Activated B cell treated with CpG ODN at 0.5 μM for 24 hours (primary cell): ENCODE measurements around the gene OR6J1. TPM values are rescaled to one million over a fixed set of nuclear protein-coding genes. Genes with fewer than 3 reads are reported as not detected.
"Not testable (repeated sequence)": the region's sequence is repeated elsewhere in the genome, so short reads cannot be mapped to it uniquely, and the experiment has no call there.

Experiments
- ATAC-seq: fragments of 200-7000 bp; cut with Tn5 transposase; one replicate; pipeline ENCODE4 v1.10.0; 2021; ENCODE audit warnings: low read depth, mild to moderate bottlenecking, moderate library complexity
- CTCF ChIA-PET: fragments of 350-600 bp; sonication (Branson Sonifier 250); formaldehyde crosslinking; loops from one replicate; lab custom pipeline; 2021; ENCODE audit warnings: antibody characterized with exemption; lab: Charles Lee
- POLR2A ChIA-PET: fragments of 350-600 bp; sonication (Branson Sonifier 250); formaldehyde crosslinking; loops from one replicate; lab custom pipeline; 2021; ENCODE audit warnings: antibody characterized with exemption; lab: Charles Lee
- DNase-seq: peaks from one replicate; pipeline ENCODE4 v3.0.0; 2022
- H3K27ac Mint-ChIP-seq: one replicate; pipeline ENCODE4 v1.8.0; 2020; ENCODE audit warnings: mixed read lengths
- H3K27me3 Mint-ChIP-seq: one replicate; pipeline ENCODE4 v1.8.0; 2021; ENCODE audit warnings: mixed read lengths
- H3K36me3 Mint-ChIP-seq: one replicate; pipeline ENCODE4 v1.8.0; 2021; ENCODE audit warnings: low read depth, mixed read lengths
- H3K4me1 Mint-ChIP-seq: one replicate; pipeline ENCODE4 v1.8.0; 2021; ENCODE audit warnings: mixed read lengths
- H3K4me3 Mint-ChIP-seq: one replicate; pipeline ENCODE4 v1.8.0; 2020; ENCODE audit warnings: mild to moderate bottlenecking, mixed read lengths
- H3K9me3 Mint-ChIP-seq: one replicate; pipeline ENCODE4 v1.8.0; 2020; ENCODE audit warnings: mixed read lengths
- intact Hi-C: fragments of 100-400 bp; cut with micrococcal nuclease; formaldehyde crosslinking; loops from one replicate; pipeline ENCODE4 v1.15.1; 2024
- total RNA-seq: library from RNA; stranded (reverse); gene quantifications from 2 replicates; pipeline ENCODE4 v1.2.3, GENCODE V29; 2022
- TF ChIP-seq, protein P1 (sequence below): fragments of 200-600 bp; IDR thresholded peaks from one replicate; pipeline ENCODE4 v1.8.0; 2022; ENCODE audit warnings: antibody characterized with exemption, mild to moderate bottlenecking

OR6J1 gene
- total RNA-seq, 1 donor from 2014 or later = not detected

DNA sequence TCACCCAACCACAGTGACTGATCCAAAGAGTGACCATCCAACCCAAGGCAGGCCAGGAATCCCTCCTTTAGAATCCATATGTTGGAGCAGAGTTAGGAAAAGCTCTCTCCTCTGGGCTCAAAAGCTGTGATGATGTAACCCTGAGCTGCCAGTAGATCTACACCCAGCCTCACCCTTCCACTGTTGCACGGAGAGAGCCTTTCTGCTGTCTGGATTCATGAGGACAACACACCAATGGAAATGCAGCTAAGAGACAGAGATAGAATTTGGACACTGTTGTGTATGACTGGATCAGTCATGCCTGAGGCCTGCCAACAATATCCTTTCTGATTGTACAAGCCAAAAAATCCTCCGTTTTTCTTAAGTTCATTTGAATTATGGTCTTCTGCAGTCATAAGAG is 4.4 kb upstream of the OR6J1 start:
- intact Hi-C loops = loop anchor here (5.0 kb wide), 1 partner anchor 36 kb away; no protein-coding TSS in a partner anchor
- Mint-ChIP-seq H3K4me3 (no peak overlapping the region), H3K27ac (no peak overlapping the region), H3K4me1 (no peaks in the 10 kb centered on the region), H3K9me3 (no peaks in the 10 kb centered on the region), H3K36me3 (no peaks in the 10 kb centered on the region), H3K27me3 (no peaks in the 10 kb centered on the region)
- CTCF ChIA-PET = interaction anchor here (0.9 to 1.1 kb wide), 2 partner anchors 78 to 204 kb away, joined by 3 to 4 read pairs; no protein-coding TSS in a partner anchor
- TF ChIP-seq, protein P1, sequence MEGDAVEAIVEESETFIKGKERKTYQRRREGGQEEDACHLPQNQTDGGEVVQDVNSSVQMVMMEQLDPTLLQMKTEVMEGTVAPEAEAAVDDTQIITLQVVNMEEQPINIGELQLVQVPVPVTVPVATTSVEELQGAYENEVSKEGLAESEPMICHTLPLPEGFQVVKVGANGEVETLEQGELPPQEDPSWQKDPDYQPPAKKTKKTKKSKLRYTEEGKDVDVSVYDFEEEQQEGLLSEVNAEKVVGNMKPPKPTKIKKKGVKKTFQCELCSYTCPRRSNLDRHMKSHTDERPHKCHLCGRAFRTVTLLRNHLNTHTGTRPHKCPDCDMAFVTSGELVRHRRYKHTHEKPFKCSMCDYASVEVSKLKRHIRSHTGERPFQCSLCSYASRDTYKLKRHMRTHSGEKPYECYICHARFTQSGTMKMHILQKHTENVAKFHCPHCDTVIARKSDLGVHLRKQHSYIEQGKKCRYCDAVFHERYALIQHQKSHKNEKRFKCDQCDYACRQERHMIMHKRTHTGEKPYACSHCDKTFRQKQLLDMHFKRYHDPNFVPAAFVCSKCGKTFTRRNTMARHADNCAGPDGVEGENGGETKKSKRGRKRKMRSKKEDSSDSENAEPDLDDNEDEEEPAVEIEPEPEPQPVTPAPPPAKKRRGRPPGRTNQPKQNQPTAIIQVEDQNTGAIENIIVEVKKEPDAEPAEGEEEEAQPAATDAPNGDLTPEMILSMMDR = no peak
- ATAC-seq (no peak), DNase-seq (no peak)
- POLR2A ChIA-PET = no interaction called here

DNA sequence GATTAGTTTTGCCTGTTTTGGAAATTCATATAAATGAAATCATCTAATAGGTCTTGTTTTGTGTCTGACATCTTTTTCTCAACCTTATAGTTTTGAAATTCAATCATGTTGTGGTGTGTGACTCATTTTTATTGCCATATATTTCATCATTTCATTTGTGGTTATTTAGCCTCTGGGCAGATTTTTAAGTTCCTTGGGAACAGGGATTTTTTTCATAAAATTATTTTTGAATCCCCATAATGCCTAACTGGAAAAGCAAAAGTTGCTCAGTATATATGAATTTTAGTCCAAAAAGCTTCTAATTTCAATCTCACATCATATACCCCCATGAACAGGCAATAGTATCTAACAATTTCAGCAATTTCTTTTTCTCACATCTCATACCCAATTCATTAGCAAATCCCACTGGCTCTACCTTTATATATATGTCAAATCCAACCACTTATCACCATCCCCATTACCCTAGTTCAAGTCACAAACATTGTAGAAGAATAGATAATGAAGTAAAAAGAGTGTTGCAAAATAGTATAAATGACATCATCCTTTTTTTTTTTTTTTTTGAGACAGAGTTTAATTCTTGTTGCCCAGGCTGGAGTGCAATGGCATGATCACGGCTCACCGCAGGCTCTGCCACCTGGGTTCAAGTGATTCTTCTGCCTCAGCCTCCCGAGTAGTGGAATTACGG is 2.6 kb upstream of the OR6J1 start:
- Mint-ChIP-seq H3K9me3 (no peaks in the 10 kb centered on the region), H3K4me1 (no peaks in the 10 kb centered on the region), H3K27ac (no peak overlapping the region), H3K27me3 (no peaks in the 10 kb centered on the region), H3K4me3 (no peak overlapping the region), H3K36me3 (no peaks in the 10 kb centered on the region)
- intact Hi-C loops = loop anchor here (5.0 kb wide), 1 partner anchor 34 kb away; no protein-coding TSS in a partner anchor
- ChIA-PET CTCF (interaction anchor here (1.1 kb wide), 1 partner anchor 76 kb away, joined by 5 read pairs; no protein-coding TSS in a partner anchor), POLR2A (interaction anchor here (0.6 kb wide), 1 partner anchor 63 kb away, joined by 6 read pairs; no protein-coding TSS in a partner anchor)
- DNase-seq = no peak
- no peak for ATAC-seq
- TF ChIP-seq, protein P1 = no peak

DNA sequence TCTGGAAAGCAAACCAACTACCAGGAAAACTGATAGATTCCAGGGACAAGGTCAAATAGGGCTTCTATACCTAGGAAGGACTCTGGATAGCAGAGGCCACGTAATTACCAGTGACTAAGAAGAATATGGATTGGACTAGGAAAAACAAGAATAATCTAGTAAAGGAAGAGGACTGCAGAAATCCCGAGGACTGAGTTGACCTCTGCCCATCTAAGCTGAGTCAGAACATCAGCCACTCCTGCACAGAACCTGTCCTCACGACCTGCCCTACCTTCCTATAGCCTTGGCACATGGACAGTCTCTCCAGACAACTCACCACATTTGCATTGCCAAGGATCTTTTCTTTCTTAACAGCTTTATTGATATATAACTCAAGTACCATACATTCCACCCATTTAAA is 2.3 kb downstream of the OR6J1 start:
- Mint-ChIP-seq H3K36me3 (no peaks in the 10 kb centered on the region), H3K27me3 (no peaks in the 10 kb centered on the region), H3K4me3 (no peak overlapping the region), H3K27ac (no peak overlapping the region), H3K4me1 (no peaks in the 10 kb centered on the region), H3K9me3 (no peaks in the 10 kb centered on the region)
- ChIA-PET CTCF (interaction anchor here (1.0 kb wide), 1 partner anchor 70 kb away, joined by 3 read pairs; no protein-coding TSS in a partner anchor), POLR2A (interaction anchor here (0.8 to 1.3 kb wide), 2 partner anchors 53 to 210 kb away, joined by 5 to 6 read pairs; no protein-coding TSS in a partner anchor)
- intact Hi-C loops = no loop called here
- ATAC-seq = no peak
- no peak for DNase-seq
- TF ChIP-seq, protein P1 = no peak

DNA sequence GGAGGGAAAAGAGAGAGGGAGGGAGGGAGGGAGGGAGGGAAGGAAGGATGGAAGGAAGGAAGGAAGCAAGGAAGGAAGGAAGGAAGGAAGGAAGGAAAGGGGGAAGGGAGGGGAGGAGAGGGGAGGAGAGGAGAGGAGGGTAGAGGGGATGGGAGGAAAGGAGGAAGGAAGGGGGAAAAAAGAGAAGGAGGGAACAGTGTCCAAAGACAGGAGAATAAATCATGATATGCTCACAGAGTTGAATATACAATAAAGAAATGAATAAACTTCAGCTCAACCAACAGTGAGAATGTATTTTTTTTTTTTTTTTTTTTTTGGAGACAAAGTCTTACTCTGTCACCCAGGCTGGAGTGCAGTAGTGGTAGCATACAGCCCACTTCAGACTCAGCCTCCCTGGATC is 4.0 kb downstream of the OR6J1 start:
- no peaks in the 10 kb centered on the region for H3K27me3 Mint-ChIP-seq
- H3K4me3 Mint-ChIP-seq = no peak overlapping the region
- intact Hi-C loops = no loop called here
- no peaks in the 10 kb centered on the region for H3K9me3 Mint-ChIP-seq
- ChIA-PET CTCF (no interaction called here), POLR2A (no interaction called here)
- DNase-seq = no peak
- no peaks in the 10 kb centered on the region for H3K4me1 Mint-ChIP-seq
- no peak overlapping the region for H3K27ac Mint-ChIP-seq
- H3K36me3 Mint-ChIP-seq = no peaks in the 10 kb centered on the region
- ATAC-seq = no peak
- TF ChIP-seq, protein P1 = no peak

DNA sequence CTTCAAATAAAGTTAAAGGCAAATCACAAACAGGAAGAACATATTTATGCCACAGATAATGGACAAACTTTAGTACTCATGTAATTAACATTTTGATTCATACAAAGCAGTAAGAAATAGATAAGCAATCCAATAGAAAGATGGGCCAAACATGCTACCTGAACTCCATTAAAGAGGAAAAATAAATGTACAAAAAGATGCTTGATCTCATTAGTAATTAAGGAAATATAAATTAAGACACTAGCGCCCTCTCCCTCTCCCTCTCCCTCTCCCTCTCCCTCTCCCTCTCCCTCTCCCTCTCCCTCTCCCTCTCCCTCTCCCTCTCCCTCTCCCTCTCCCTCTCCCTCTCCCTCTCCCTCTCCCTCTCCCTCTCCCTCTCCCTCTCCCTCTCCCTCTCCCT is 8.2 kb downstream of the OR6J1 start:
- ATAC-seq, H3K36me3 Mint-ChIP-seq, H3K4me3 Mint-ChIP-seq, H3K27ac Mint-ChIP-seq, H3K4me1 Mint-ChIP-seq, CTCF ChIA-PET, H3K27me3 Mint-ChIP-seq, intact Hi-C loops, H3K9me3 Mint-ChIP-seq, DNase-seq: not testable (repeated sequence)
- POLR2A ChIA-PET = interaction anchor here (0.6 kb wide), 1 partner anchor 15 kb away, joined by 4 read pairs; no protein-coding TSS in a partner anchor
